Epithelial cell of prostate (primary cell): ENCODE results near the gene PIP5K1B.
"Not testable (repeated sequence)": the region's sequence is repeated elsewhere in the genome, so short reads cannot be mapped to it uniquely, and the experiment has no call there.

Experiments
- DNase-seq: peaks from one replicate; pipeline ENCODE4 v3.0.0-alpha.2; 2011; ENCODE audit warnings: low read depth, low spot score
- H3K27ac ChIP-seq: fragments of 450-650 bp; 2 replicates; pipeline ENCODE4 v1.5.1; 2017; ENCODE audit warnings: mild to moderate bottlenecking

PIP5K1B gene

GRCh38 chr9:69036799-69037198 is 331.8 kb downstream of the PIP5K1B start:
- no peak overlapping the region for H3K27ac ChIP-seq
- DNase-seq: no peak

- H3K27ac ChIP-seq: no peak overlapping the region
- no peak for DNase-seq
Observed at GRCh38 chr9:69040646-69041045, 335.6 kb downstream of the PIP5K1B start.

- no peak for DNase-seq
- H3K27ac ChIP-seq: no peak overlapping the region
Observed at GRCh38 chr9:69044240-69045219, 339.5 kb downstream of the PIP5K1B start.

- no peak overlapping the region for H3K27ac ChIP-seq
- DNase-seq: no peak
Observed at GRCh38 chr9:69045821-69046220, 340.8 kb downstream of the PIP5K1B start.

GRCh38 chr9:69046723-69047122 is 341.7 kb downstream of the PIP5K1B start:
- DNase-seq: no peak
- no peak overlapping the region for H3K27ac ChIP-seq

GRCh38 chr9:69047371-69047770 is 342.3 kb downstream of the PIP5K1B start:
- H3K27ac ChIP-seq: no peak overlapping the region
- no peak for DNase-seq

GRCh38 chr9:69049094-69049493 is 344.1 kb downstream of the PIP5K1B start:
- DNase-seq: no peak
- H3K27ac ChIP-seq: no peak overlapping the region

GRCh38 chr9:69050936-69051335 is 345.9 kb downstream of the PIP5K1B start:
- H3K27ac ChIP-seq, DNase-seq: not testable (repeated sequence)

GRCh38 chr9:69054989-69055388 is 349.9 kb downstream of the PIP5K1B start:
- DNase-seq: no peak
- no peak overlapping the region for H3K27ac ChIP-seq

- no peak for DNase-seq
- H3K27ac ChIP-seq: no peak overlapping the region
Observed at GRCh38 chr9:69056191-69056815, 351.3 kb downstream of the PIP5K1B start.

- no peak overlapping the region for H3K27ac ChIP-seq
- no peak for DNase-seq
Observed at GRCh38 chr9:69058101-69058500, 353.1 kb downstream of the PIP5K1B start.
